T-helper 22 cell (primary cell): ENCODE data around the gene MAL.
"Not testable (repeated sequence)": the region's sequence is repeated elsewhere in the genome, so short reads cannot be mapped to it uniquely, and the experiment has no call there.

Source experiments
- DNase-seq: peaks from one replicate; pipeline ENCODE4 v3.0.0-alpha.2; 2020; ENCODE audit warnings: low read depth

The MAL gene

GRCh38 chr2:95034221-95034620 is 8.7 kb downstream of the MAL start:
- DNase-seq = no peak

- no peak for DNase-seq
Measured at GRCh38 chr2:95034818-95035217, 9.3 kb downstream of the MAL start.

- no peak for DNase-seq
Measured at GRCh38 chr2:95036596-95037383, 11.3 kb downstream of the MAL start.

GRCh38 chr2:95037384-95037839 is 11.9 kb downstream of the MAL start:
- no peak for DNase-seq

GRCh38 chr2:95037841-95038585 is 12.5 kb downstream of the MAL start:
- not testable (repeated sequence) for DNase-seq

GRCh38 chr2:95038635-95039298 is 13.3 kb downstream of the MAL start:
- no peak for DNase-seq

GRCh38 chr2:95039363-95039762 is 13.9 kb downstream of the MAL start:
- no peak for DNase-seq

- no peak for DNase-seq
Measured at GRCh38 chr2:95039978-95040377, 14.5 kb downstream of the MAL start.

GRCh38 chr2:95040426-95040825 is 14.9 kb downstream of the MAL start:
- DNase-seq = no peak

- DNase-seq = no peak
Measured at GRCh38 chr2:95041060-95041823, 15.7 kb downstream of the MAL start.

- DNase-seq = no peak
Measured at GRCh38 chr2:95041824-95042442, 16.4 kb downstream of the MAL start.

- no peak for DNase-seq
Measured at GRCh38 chr2:95042472-95043271, 17.2 kb downstream of the MAL start.

GRCh38 chr2:95043300-95044093 is 18.0 kb downstream of the MAL start:
- DNase-seq = no peak

- DNase-seq = no peak
Measured at GRCh38 chr2:95044601-95045000, 19.1 kb downstream of the MAL start.

GRCh38 chr2:95046371-95047112 is 21.0 kb downstream of the MAL start:
- DNase-seq = no peak

- DNase-seq = no peak
Measured at GRCh38 chr2:95047629-95048510, 22.4 kb downstream of the MAL start.

GRCh38 chr2:95048825-95049682 is 23.5 kb downstream of the MAL start:
- no peak for DNase-seq
